Breast epithelium (tissue), 4 donors: Measurements from ENCODE around the gene BCAS3. TPM values are rescaled to one million over a fixed set of nuclear protein-coding genes. Genes with fewer than 3 reads are reported as not detected.

ENCODE experiments used
- DNase-seq, 2 donors: peaks; one replicate each; pipeline ENCODE4 v3.0.0-alpha.2; 2019; ENCODE audit warnings: low spot score in 2 of 2
- H3K27ac ChIP-seq, 2 donors: fragments of 200-600 bp; sonication (generic) in 1 of 2; one replicate each; pipeline ENCODE4 v1.5.1; 2016 to 2019; ENCODE audit warnings: mild to moderate bottlenecking in 1 of 2
- H3K27me3 ChIP-seq, 2 donors: fragments of 200-600 bp; sonication (generic) in 1 of 2; one replicate each; pipeline versions ENCODE4 v1.5.1 to v1.6.0; 2017 to 2019; ENCODE audit warnings: control low read depth in 1 of 2, mild to moderate bottlenecking in 1 of 2
- H3K36me3 ChIP-seq: fragments of 200-600 bp; one replicate; pipeline ENCODE4 v1.5.1; 2019
- H3K4me1 ChIP-seq, 2 donors: fragments of 200-600 bp; sonication (generic); one replicate each; pipeline ENCODE4 v1.5.1; 2016 to 2019; ENCODE audit warnings: control low read depth in 1 of 2
- H3K4me3 ChIP-seq, 3 donors: fragments of 200-600 bp; sonication (generic); 1 replicate in 2 of 3; 2 replicates in 1 of 3; pipeline ENCODE4 v1.5.1; 2016 to 2019; ENCODE audit warnings: mild to moderate bottlenecking in 3 of 3, moderate library complexity in 2 of 3
- H3K9me3 ChIP-seq, 2 donors: fragments of 200-600 bp; sonication (generic) in 1 of 2; one replicate each; pipeline ENCODE4 v1.5.1; 2016 to 2019; ENCODE audit warnings: control low read depth in 1 of 2
- POLR2A ChIP-seq: fragments of 450-650 bp; IDR thresholded peaks from one replicate; pipeline ENCODE4 v1.6.1; 2016; ENCODE audit warnings: antibody characterized with exemption, mild to moderate bottlenecking, moderate library complexity
- POLR2AphosphoS5 ChIP-seq, 3 donors: sonication (generic); formaldehyde crosslinking; IDR thresholded peaks; one replicate each; pipeline ENCODE4 v1.6.1; 2017; ENCODE audit warnings: antibody characterized with exemption in 3 of 3
- intact Hi-C: fragments of 100-400 bp; cut with DNase I; formaldehyde crosslinking; loops from one replicate; pipeline ENCODE4 v1.15.1; 2023; ENCODE audit warnings: low total_unique reads
- total RNA-seq, 3 donors: library from RNA; depleted of rRNA; stranded (reverse); fragments of >200 nt; gene quantifications; one replicate each; pipeline ENCODE4 v1.1.0, GENCODE V29; 2016
- TF ChIP-seq, protein P1 (sequence below), 3 donors: fragments of 450-650 bp; IDR thresholded peaks; one replicate each; pipeline ENCODE4 v1.5.1; 2016 to 2017; ENCODE audit warnings: antibody characterized with exemption in 3 of 3, mild to moderate bottlenecking in 3 of 3, moderate library complexity in 3 of 3

Gene BCAS3
- total RNA-seq, 3 donors from 2014 or later = 30.8 to 47.9 (median 31.2) TPM

- Histone ChIP-seq H3K27ac (no peak overlapping the region), H3K4me1 (no peaks in the 10 kb centered on the region)
- TF ChIP-seq POLR2A = no peak
- TF ChIP-seq, protein P1, sequence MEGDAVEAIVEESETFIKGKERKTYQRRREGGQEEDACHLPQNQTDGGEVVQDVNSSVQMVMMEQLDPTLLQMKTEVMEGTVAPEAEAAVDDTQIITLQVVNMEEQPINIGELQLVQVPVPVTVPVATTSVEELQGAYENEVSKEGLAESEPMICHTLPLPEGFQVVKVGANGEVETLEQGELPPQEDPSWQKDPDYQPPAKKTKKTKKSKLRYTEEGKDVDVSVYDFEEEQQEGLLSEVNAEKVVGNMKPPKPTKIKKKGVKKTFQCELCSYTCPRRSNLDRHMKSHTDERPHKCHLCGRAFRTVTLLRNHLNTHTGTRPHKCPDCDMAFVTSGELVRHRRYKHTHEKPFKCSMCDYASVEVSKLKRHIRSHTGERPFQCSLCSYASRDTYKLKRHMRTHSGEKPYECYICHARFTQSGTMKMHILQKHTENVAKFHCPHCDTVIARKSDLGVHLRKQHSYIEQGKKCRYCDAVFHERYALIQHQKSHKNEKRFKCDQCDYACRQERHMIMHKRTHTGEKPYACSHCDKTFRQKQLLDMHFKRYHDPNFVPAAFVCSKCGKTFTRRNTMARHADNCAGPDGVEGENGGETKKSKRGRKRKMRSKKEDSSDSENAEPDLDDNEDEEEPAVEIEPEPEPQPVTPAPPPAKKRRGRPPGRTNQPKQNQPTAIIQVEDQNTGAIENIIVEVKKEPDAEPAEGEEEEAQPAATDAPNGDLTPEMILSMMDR (IDR thresholded peaks at IDR 0.05) = no peak
- no peak for TF ChIP-seq POLR2AphosphoS5 (IDR thresholded peaks at IDR 0.05)
These were observed 162.8 kb downstream of the BCAS3 start for GRCh38 chr17:60840456-60840855.

DNA sequence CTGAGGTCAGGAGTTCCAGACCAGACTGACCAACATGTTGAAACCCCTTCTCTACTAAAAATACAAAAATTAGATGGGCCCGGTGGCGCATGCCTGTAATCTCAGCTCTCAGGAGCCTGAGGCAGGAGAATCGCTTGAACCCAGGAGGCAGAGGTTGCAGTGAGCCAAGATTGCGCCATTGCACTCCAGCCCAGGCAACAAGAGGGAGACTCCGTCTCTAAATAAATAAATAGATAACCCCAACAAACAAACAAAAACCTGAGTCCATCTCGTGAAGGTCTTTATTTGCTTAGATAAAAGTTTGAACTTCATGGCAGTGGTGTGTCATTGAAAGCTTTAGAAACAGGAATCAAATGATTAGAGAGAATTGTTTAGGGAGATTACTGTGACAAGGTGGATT, 167.4 kb downstream of the BCAS3 start:
- Histone ChIP-seq H3K36me3 (no peaks in the 10 kb centered on the region), H3K27me3 (no peaks in the 10 kb centered on the region), H3K9me3 (no peaks in the 10 kb centered on the region), H3K27ac (no peak overlapping the region), H3K4me3 (no peak overlapping the region), H3K4me1 (no peaks in the 10 kb centered on the region)
- intact Hi-C loops = no loop called here
- DNase-seq = no peak
- no peak for TF ChIP-seq POLR2AphosphoS5 (IDR thresholded peaks at IDR 0.05)
- no peak for TF ChIP-seq POLR2A
- TF ChIP-seq, protein P1 (IDR thresholded peaks at IDR 0.05) = no peak

More at GRCh38 chr17:60840456-60840855, 162.8 kb downstream of the BCAS3 start:
- Histone ChIP-seq H3K27me3 (no peaks in the 10 kb centered on the region), H3K9me3 (no peaks in the 10 kb centered on the region), H3K4me3 (no peak overlapping the region), H3K36me3 (no peaks in the 10 kb centered on the region)
- DNase-seq = no peak
- intact Hi-C loops = no loop called here

- intact Hi-C loops = no loop called here
- no peak for DNase-seq
- Histone ChIP-seq H3K36me3 (no peaks in the 10 kb centered on the region), H3K9me3 (no peaks in the 10 kb centered on the region), H3K27me3 (no peaks in the 10 kb centered on the region), H3K4me3 (no peak overlapping the region), H3K4me1 (no peaks in the 10 kb centered on the region), H3K27ac (no peak overlapping the region)
- TF ChIP-seq POLR2AphosphoS5 (IDR thresholded peaks at IDR 0.05) = no peak
- TF ChIP-seq POLR2A = no peak
- TF ChIP-seq, protein P1 (IDR thresholded peaks at IDR 0.05) = no peak
These were observed 168.5 kb downstream of the BCAS3 start for GRCh38 chr17:60846175-60846574.

DNA sequence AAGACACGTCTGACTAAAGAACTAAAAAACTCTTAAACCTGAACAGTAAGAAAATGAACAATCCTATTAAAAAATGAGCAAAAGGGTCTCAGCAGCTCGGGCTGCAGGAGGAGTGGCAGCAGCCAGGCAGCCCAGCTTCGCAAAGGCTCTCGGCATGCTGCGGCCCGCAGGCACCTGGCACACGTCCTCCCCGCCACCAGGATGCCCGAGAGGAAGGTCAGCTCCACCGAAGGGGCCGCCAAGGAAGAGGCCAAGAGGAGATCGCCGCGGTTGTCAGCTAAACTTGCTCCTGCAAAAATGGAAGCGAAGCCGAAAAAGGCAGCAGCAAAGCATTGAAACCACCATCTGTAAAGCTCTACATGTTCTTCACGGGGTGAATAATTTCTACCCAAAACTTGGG, 173.5 kb downstream of the BCAS3 start:
- no peaks in the 10 kb centered on the region for H3K36me3 ChIP-seq
- TF ChIP-seq POLR2A = no peak
- TF ChIP-seq POLR2AphosphoS5 (IDR thresholded peaks at IDR 0.05) = no peak
- TF ChIP-seq, protein P1 (IDR thresholded peaks at IDR 0.05) = no peak
- no peak overlapping the region for H3K27ac ChIP-seq
- H3K27me3 ChIP-seq = no peaks in the 10 kb centered on the region
- intact Hi-C loops = no loop called here
- no peaks in the 10 kb centered on the region for H3K9me3 ChIP-seq
- peak overlapping the region in 1 of 3 donors; percentile 36 for H3K4me3 ChIP-seq
- H3K4me1 ChIP-seq = no peaks in the 10 kb centered on the region
- DNase-seq = no peak

GRCh38 chr17:60857556-60858080, 180.0 kb downstream of the BCAS3 start:
- intact Hi-C loops = no loop called here
- Histone ChIP-seq H3K9me3 (no peaks in the 10 kb centered on the region), H3K27ac (no peak overlapping the region), H3K4me1 (no peaks in the 10 kb centered on the region), H3K36me3 (no peaks in the 10 kb centered on the region), H3K27me3 (no peaks in the 10 kb centered on the region), H3K4me3 (no peak overlapping the region)
- TF ChIP-seq POLR2A (no peak), POLR2AphosphoS5 (IDR thresholded peaks at IDR 0.05) (no peak)
- TF ChIP-seq, protein P1 (IDR thresholded peaks at IDR 0.05) = no peak
- no peak for DNase-seq
